ENCODE data around the gene DLG4. TPM values are rescaled to one million over a fixed set of nuclear protein-coding genes. Genes with fewer than 3 reads are reported as not detected.

The DLG4 gene
- total RNA-seq, 1 donor from 2014 or later, result 46.1 TPM

DNA sequence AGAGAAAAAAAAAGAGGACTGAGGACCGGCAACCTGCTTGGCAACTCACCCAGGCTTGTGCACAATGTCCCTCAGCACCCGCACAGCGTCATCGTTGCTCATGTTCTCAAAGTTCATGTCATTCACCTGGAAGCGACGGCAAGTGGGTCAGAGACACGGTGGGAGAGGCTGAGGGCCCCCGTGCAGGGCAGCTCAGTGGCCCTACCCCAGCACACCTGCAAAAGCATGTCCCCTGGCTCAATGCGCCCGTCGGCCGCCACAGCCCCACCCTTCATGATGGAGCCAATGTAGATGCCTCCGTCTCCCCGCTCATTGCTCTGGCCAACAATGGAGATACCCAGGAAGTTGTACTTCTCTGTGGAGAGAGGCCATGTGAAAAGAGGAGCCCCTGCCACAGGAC is 9.3 kb upstream of the DLG4 start:
- TF ChIP-seq CTCF (conservative IDR thresholded peaks at IDR 0.05), result no peak
- H3K27ac Mint-ChIP-seq, result no peak overlapping the region
- DNase-seq (ENCODE audit: extremely low spot score, unreplicated experiment), result no peak
- H3K4me3 Mint-ChIP-seq, result no peak overlapping the region
- peaks cover 17% of the 10 kb centered on the region for H3K4me1 Mint-ChIP-seq (ENCODE audit: unreplicated experiment)
- H3K27me3 Mint-ChIP-seq, result no peaks in the 10 kb centered on the region
- peaks cover 22% of the 10 kb centered on the region for H3K36me3 Mint-ChIP-seq
- H3K9me3 Mint-ChIP-seq, result no peaks in the 10 kb centered on the region

DNA sequence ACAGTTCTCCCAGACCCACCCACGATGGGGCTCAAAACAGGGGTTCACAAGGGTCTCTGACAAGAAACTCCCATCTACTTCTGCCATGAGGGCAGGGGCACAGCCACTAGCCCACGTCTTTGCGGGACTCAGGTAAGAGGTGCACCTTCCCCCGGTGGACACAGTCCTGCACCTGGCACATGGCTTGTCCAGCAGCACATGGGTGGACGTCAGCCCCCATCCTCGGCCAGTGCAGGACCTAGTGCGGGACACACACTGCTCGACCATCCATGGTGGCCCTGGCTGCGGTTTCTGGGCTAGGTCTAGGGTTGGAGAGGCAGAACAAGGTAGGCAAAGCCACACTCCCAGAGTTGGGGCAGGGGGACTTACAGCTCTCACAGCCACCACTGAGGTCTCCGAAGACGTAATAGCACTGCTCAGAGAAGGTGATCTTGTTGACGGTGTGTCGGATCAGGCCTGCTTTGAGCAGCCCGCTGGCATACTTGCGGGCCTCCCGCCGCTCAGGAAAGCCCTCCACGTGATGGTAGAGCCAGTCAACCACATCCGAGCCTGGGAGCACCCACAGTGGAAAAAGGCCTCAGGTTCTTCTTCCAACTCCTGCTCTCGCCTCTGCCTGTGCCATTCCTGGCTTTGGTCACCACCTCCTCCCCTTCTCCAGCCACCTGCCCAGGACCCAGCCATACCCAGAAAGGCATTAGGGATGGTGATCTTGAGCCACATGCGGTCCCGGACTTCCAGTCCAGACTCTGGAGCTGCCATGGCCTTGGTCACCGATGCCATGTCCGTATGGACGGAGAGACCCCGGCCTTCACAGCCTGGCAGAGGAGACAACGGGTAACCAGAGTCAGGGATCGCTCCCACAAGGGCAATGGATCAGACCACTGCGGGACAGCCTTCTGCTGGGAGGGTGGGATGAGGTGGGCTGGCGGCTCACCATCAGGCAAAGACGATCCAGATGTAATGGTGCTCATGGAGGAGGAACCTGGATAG is 7.4 kb upstream of the DLG4 start:
- no peak for DNase-seq (ENCODE audit: extremely low spot score, unreplicated experiment)
- no peaks in the 10 kb centered on the region for H3K9me3 Mint-ChIP-seq
- peaks cover 25% of the 10 kb centered on the region for H3K36me3 Mint-ChIP-seq
- TF ChIP-seq CTCF (conservative IDR thresholded peaks at IDR 0.05), result no peak
- H3K27me3 Mint-ChIP-seq, result no peaks in the 10 kb centered on the region
- no peak overlapping the region for H3K4me3 Mint-ChIP-seq
- no peak overlapping the region for H3K27ac Mint-ChIP-seq
- H3K4me1 Mint-ChIP-seq (ENCODE audit: unreplicated experiment), result peaks cover 2% of the 10 kb centered on the region

GRCh38 chr17:7225711-7226331 is 6.2 kb upstream of the DLG4 start:
- no peak for TF ChIP-seq CTCF (conservative IDR thresholded peaks at IDR 0.05)
- Mint-ChIP-seq H3K9me3 (no peaks in the 10 kb centered on the region), H3K27ac (no peak overlapping the region), H3K4me3 (no peak overlapping the region), H3K4me1 (ENCODE audit: unreplicated experiment) (peaks cover 7% of the 10 kb centered on the region), H3K27me3 (no peaks in the 10 kb centered on the region), H3K36me3 (peaks cover 21% of the 10 kb centered on the region)
- no peak for DNase-seq (ENCODE audit: extremely low spot score, unreplicated experiment)

GRCh38 chr17:7224661-7225111 is 5.0 kb upstream of the DLG4 start:
- H3K36me3 Mint-ChIP-seq, result peaks cover 20% of the 10 kb centered on the region
- H3K27me3 Mint-ChIP-seq, result no peaks in the 10 kb centered on the region
- H3K4me1 Mint-ChIP-seq (ENCODE audit: unreplicated experiment), result peaks cover 12% of the 10 kb centered on the region
- no peak for DNase-seq (ENCODE audit: extremely low spot score, unreplicated experiment)
- TF ChIP-seq CTCF (conservative IDR thresholded peaks at IDR 0.05), result no peak
- no peak overlapping the region for H3K4me3 Mint-ChIP-seq
- no peaks in the 10 kb centered on the region for H3K9me3 Mint-ChIP-seq
- H3K27ac Mint-ChIP-seq, result no peak overlapping the region

DNA sequence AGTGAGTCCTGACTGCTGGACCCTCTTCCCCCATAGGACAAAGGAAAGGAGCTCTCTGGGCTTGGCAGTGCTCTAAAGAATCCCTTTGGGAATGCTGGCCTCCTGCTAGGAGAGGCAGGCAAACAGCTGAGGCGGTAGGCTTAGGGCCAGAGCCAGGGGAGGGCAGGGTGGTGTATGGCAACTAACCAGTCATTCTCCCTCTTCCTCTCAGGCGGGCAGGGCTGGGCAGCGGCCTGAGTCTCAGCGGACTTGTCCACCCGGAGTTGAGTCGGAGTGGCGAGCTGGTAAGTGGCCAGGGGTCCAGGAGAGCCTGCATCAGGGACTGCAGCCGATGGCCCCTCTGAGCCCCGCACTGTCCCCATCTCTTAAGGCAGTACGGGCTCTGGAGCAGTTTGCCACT is 4.5 kb upstream of the DLG4 start:
- Mint-ChIP-seq H3K27ac (peak overlapping the region; percentile 72), H3K4me1 (ENCODE audit: unreplicated experiment) (peaks cover 18% of the 10 kb centered on the region), H3K27me3 (no peaks in the 10 kb centered on the region), H3K9me3 (no peaks in the 10 kb centered on the region), H3K36me3 (peaks cover 15% of the 10 kb centered on the region), H3K4me3 (peak overlapping the region; percentile 3)
- no peak for TF ChIP-seq CTCF (conservative IDR thresholded peaks at IDR 0.05)
- no peak for DNase-seq (ENCODE audit: extremely low spot score, unreplicated experiment)

Measured in type B pancreatic cell (in vitro differentiated cells).